Stimulated activated CD8-positive, alpha-beta memory T cell treated with anti-CD3 and anti-CD28 coated beads, Interleukin-4, amount 100 ng/mL, for 48 hours (primary cell): ENCODE measurements around the gene CAND1.

Experiments
- DNase-seq: peaks from one replicate; pipeline ENCODE4 v3.0.0-alpha.2; 2020

CAND1 gene

GRCh38 chr12:67268896-67269632 is at the start of gene CAND1:
Gene CAND1 (plus strand): TSS chr12:67269358. CDS start chr12:67269718, 360 bp downstream.
- peak; percentile 95 for DNase-seq

GRCh38 chr12:67220065-67220464 is 49.1 kb upstream of the CAND1 start:
- no peak for DNase-seq

GRCh38 chr12:67222302-67222701 is 46.9 kb upstream of the CAND1 start:
- DNase-seq, result no peak

GRCh38 chr12:67223225-67223624 is 45.9 kb upstream of the CAND1 start:
- DNase-seq, result no peak

DNA sequence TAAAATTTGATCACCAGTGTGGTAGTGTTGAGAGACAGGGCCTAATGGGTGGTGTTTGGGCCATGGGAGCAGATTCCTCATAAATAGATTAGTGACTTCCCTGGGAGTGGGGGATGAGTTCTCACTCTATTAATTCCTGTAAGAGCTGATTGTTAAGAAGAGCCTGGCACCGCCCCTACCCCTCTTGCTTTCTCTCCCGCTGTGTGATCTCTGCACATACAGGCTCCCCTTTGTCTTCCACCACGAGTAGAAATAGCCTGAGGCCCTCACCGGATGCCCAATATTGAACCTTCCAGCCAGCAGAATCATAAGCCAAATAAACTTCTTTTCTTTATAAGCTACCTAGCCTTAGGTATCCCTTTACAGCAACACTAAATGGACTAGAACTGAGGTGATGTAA is 31.9 kb upstream of the CAND1 start:
- no peak for DNase-seq

GRCh38 chr12:67239061-67239460 is 30.1 kb upstream of the CAND1 start:
- no peak for DNase-seq

DNA sequence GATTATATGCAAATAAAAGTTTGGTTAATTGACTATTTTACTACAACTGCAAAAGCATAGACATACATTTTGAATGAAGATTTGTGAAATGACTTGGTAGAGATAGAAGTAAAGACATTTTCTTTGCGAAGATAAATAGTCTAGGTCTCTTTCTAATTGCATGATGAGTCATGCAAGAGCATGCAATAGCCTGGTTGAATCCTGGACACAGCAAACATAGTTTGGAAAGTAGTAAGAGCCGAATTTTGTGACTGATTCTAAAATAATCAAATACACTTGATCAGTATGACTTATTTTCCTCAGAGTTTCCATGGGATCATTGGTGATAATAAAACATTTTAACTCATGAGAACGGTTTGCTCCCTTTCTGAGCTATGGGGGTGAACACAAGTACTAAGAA is 27.7 kb upstream of the CAND1 start:
- DNase-seq, result no peak

- DNase-seq, result no peak
These were observed 25.9 kb upstream of the CAND1 start for GRCh38 chr12:67243260-67243659.

DNA sequence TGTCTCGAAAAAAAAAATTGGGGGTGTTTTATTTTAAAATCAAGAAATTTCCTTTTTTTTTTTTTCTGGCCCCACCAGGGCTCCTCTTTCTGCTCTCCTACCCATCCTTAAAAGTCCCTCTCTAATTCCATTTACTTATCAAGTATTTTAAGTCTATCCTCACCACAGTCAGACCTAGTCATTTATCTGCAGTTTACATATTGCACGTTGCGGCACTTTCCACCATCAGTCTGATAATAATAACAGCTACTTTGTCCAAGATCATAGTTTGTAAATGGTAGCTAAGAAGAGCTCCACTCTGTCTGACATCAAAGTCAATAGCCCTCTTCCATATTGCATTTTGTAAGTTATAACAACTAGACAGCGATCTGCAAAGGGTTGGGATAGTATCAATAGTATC is 23.6 kb upstream of the CAND1 start:
- DNase-seq, result no peak

- no peak for DNase-seq
These were observed 18.1 kb upstream of the CAND1 start for GRCh38 chr12:67251012-67251411.

- DNase-seq, result no peak
These were observed 14.7 kb upstream of the CAND1 start for GRCh38 chr12:67254372-67255026.

- no peak for DNase-seq
These were observed 12.5 kb upstream of the CAND1 start for GRCh38 chr12:67256649-67257048.

DNA sequence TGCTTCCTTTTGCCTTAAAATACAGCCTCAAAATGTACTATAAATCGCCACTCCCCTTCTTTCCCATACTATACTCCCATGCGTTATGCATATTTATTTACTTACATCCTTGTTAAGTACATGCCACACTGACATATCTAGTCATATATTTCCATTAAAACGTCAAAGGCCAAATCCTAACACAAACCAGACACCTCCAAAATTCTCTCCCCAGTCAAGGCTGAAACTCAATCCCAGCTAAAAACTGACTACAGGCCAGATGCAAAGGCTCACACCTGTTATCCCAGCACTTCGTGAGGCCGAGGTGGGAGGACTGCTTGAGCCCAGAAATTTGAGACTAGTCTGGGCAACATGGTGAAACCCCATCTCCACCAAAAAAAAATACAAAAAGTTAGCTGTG is 5.7 kb upstream of the CAND1 start:
- no peak for DNase-seq

GRCh38 chr12:67268335-67268895 is 743 bp upstream of the CAND1 start:
- DNase-seq, result peak; percentile 83

GRCh38 chr12:67269633-67270573 is 745 bp downstream of the CAND1 start:
- peak; percentile 62 for DNase-seq

- no peak for DNase-seq
These were observed 1.5 kb downstream of the CAND1 start for GRCh38 chr12:67270622-67271021.

GRCh38 chr12:67271976-67272375 is 2.8 kb downstream of the CAND1 start:
- DNase-seq, result no peak

- no peak for DNase-seq
These were observed 5.0 kb downstream of the CAND1 start for GRCh38 chr12:67274186-67274585.

GRCh38 chr12:67275380-67275913 is 6.3 kb downstream of the CAND1 start:
- no peak for DNase-seq

GRCh38 chr12:67276421-67276820 is 7.3 kb downstream of the CAND1 start:
- no peak for DNase-seq

DNA sequence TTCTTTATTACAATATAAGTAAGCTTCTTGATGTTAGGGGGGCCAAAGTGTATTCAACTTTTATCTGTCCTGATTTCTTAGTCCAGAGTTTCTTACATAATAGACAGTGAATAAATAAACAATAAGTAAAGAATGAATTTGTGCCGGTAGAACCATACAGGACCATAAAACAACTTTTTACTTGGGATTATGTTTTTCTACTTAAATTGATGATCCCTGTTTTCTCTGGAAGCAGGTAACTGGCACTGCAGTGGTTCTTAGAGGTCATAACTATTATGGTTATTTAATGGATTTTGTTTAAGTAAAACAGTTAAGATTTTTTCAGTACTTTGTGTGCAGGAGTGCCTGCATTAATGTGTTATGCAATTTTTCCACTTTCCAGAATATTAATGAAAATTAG is 10.5 kb downstream of the CAND1 start:
- DNase-seq, result no peak

DNA sequence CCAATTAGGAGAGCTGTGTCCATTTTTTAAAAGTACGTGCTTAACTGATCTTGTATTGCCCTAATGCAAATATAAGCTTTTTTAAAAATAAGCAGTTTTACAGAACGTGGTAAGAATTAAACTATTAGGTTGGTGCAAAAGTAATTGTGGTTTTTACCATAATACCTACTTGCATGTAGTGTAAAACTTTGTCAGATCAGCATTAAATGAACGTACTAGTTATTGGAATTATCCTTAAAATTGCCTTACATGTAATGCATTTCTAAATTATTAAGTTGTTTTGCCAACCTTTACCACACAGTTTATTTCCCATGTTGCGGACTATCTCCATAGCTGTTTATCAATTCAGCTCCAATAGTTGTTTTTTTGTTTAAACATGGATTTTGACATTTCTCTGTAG is 10.9 kb downstream of the CAND1 start:
- DNase-seq, result no peak

DNA sequence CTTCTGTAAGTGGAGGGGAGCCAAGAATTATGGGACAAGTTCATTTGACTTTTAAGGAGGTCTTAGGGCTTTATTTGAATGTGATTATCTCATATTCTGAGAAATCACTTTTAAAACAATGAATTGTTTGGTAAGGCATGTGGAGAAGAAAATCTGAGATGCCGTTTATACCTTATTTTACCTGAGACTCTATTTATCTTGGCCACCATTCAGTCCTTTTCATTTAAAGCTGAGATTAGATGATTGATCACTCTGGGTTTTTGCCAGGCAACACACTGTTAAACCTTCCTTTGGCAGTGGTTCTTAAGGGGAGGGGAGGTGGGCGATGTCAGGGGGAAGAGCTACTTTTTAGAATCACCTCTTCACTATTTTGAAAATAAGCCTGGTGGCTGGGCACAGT is 11.4 kb downstream of the CAND1 start:
- no peak for DNase-seq
